Tibial nerve (tissue), 4 donors: ENCODE results near the gene CPNE4. TPM values are rescaled to one million over a fixed set of nuclear protein-coding genes. Genes with fewer than 3 reads are reported as not detected.

ENCODE experiments used
- DNase-seq, 2 donors: peaks; one replicate each; pipeline ENCODE4 v3.0.0-alpha.2; 2019; ENCODE audit warnings: low spot score in 2 of 2
- H3K27ac ChIP-seq, 4 donors: fragments of 200-600 bp; sonication (generic) in 3 of 4; one replicate each; pipeline ENCODE4 v1.5.1; 2017 to 2019; ENCODE audit warnings: mild to moderate bottlenecking in 1 of 4
- H3K27me3 ChIP-seq, 2 donors: fragments of 200-600 bp; sonication (generic) in 1 of 2; one replicate each; pipeline versions ENCODE4 v1.5.1 to v1.6.0; 2017 to 2019
- H3K36me3 ChIP-seq, 3 donors: fragments of 200-600 bp; sonication (generic); one replicate each; pipeline ENCODE4 v1.5.1; 2018 to 2019
- H3K4me1 ChIP-seq, 4 donors: fragments of 200-600 bp; sonication (generic) in 3 of 4; one replicate each; pipeline ENCODE4 v1.5.1; 2017 to 2019
- H3K4me3 ChIP-seq, 4 donors: fragments of 200-600 bp; sonication (generic) in 3 of 4; one replicate each; pipeline ENCODE4 v1.5.1; 2017 to 2019; ENCODE audit warnings: mild to moderate bottlenecking in 1 of 4, moderate library complexity in 1 of 4
- H3K9me3 ChIP-seq, 4 donors: fragments of 200-600 bp; sonication (generic) in 3 of 4; one replicate each; pipeline ENCODE4 v1.5.1; 2017 to 2019
- CTCF ChIP-seq, 5 experiments: fragments of 200-600 bp in 3 of 5; fragments of 450-650 bp in 2 of 5; sonication (generic) in 3 of 5; IDR thresholded peaks; one replicate each; pipeline ENCODE4 v1.5.1; 2016 to 2019; ENCODE audit warnings: antibody characterized with exemption in 5 of 5, mild to moderate bottlenecking in 3 of 5, moderate library complexity in 2 of 5
- EP300 ChIP-seq, 2 donors: sonication (generic); formaldehyde crosslinking; IDR thresholded peaks; one replicate each; pipeline ENCODE4 v1.6.1; 2017; ENCODE audit warnings: antibody characterized with exemption in 2 of 2, mild to moderate bottlenecking in 1 of 2
- POLR2A ChIP-seq, 2 donors: fragments of 450-650 bp; IDR thresholded peaks; one replicate each; pipeline ENCODE4 v1.6.1; 2017; ENCODE audit warnings: antibody characterized with exemption in 2 of 2, mild to moderate bottlenecking in 2 of 2, moderate library complexity in 2 of 2
- WGBS, 2 donors: methylation state at CpG; one replicate each; pipeline ENCODE4 v1.1.5; 2018; 5-methylcytosine and 5-hydroxymethylcytosine counted together
- total RNA-seq, 4 donors: library from RNA; depleted of rRNA; stranded (reverse); fragments of >200 nt; gene quantifications; one replicate each; pipeline ENCODE4 v1.1.0, GENCODE V29; 2016

Gene CPNE4
- total RNA-seq, 4 donors from 2014 or later = 0.20 TPM; not detected in 3

GRCh38 chr3:131561511-131561910 is 473.3 kb downstream of the CPNE4 start:
- TF ChIP-seq CTCF (IDR thresholded peaks at IDR 0.05) (no peak), POLR2A (IDR thresholded peaks at IDR 0.05) (no peak), EP300 (IDR thresholded peaks at IDR 0.05) (no peak)
- peaks cover 0 to 5% (median 0%) of the 10 kb centered on the region in 4 donors for H3K4me1 ChIP-seq

GRCh38 chr3:131560795-131561194 is 474.0 kb downstream of the CPNE4 start:
- Histone ChIP-seq H3K4me3 (no peak overlapping the region), H3K36me3 (no peaks in the 10 kb centered on the region), H3K27me3 (no peaks in the 10 kb centered on the region), H3K27ac (no peak overlapping the region), H3K9me3 (no peaks in the 10 kb centered on the region), H3K4me1 (peaks cover 0 to 5% (median 0%) of the 10 kb centered on the region in 4 donors)
- TF ChIP-seq EP300 (IDR thresholded peaks at IDR 0.05) (no peak), POLR2A (IDR thresholded peaks at IDR 0.05) (no peak), CTCF (IDR thresholded peaks at IDR 0.05) (no peak)
- DNase-seq = no peak
- WGBS, 2 donors = 90 to 91% methylated on average over 3 of the region's 3 CpGs

More at GRCh38 chr3:131561511-131561910, 473.3 kb downstream of the CPNE4 start:
- H3K27me3 ChIP-seq = no peaks in the 10 kb centered on the region
- H3K27ac ChIP-seq = no peak overlapping the region
- 10 to 17% methylated on average over 2 of the region's 2 CpGs for WGBS, 2 donors
- H3K4me3 ChIP-seq = no peak overlapping the region
- DNase-seq = no peak
- no peaks in the 10 kb centered on the region for H3K9me3 ChIP-seq
- no peaks in the 10 kb centered on the region for H3K36me3 ChIP-seq

GRCh38 chr3:131555456-131555855 is 479.4 kb downstream of the CPNE4 start:
- no peak overlapping the region for H3K27ac ChIP-seq
- H3K36me3 ChIP-seq = no peaks in the 10 kb centered on the region
- H3K4me3 ChIP-seq = no peak overlapping the region
- no peak for TF ChIP-seq EP300 (IDR thresholded peaks at IDR 0.05)
- TF ChIP-seq CTCF (IDR thresholded peaks at IDR 0.05) = no peak
- no peak for TF ChIP-seq POLR2A (IDR thresholded peaks at IDR 0.05)
- H3K27me3 ChIP-seq = no peaks in the 10 kb centered on the region
- DNase-seq = no peak
- 89 to 96% methylated on average over 2 of the region's 2 CpGs for WGBS, 2 donors
- no peaks in the 10 kb centered on the region for H3K4me1 ChIP-seq
- H3K9me3 ChIP-seq = no peaks in the 10 kb centered on the region

- no peak for TF ChIP-seq POLR2A (IDR thresholded peaks at IDR 0.05)
- no peak for TF ChIP-seq EP300 (IDR thresholded peaks at IDR 0.05)
- TF ChIP-seq CTCF (IDR thresholded peaks at IDR 0.05) = no peak
- H3K4me3 ChIP-seq = no peak overlapping the region
- H3K36me3 ChIP-seq = no peaks in the 10 kb centered on the region
- WGBS, 2 donors = 86 to 92% methylated on average over 3 of the region's 3 CpGs
- no peaks in the 10 kb centered on the region for H3K27me3 ChIP-seq
- no peaks in the 10 kb centered on the region for H3K4me1 ChIP-seq
- no peaks in the 10 kb centered on the region for H3K9me3 ChIP-seq
- no peak for DNase-seq
- no peak overlapping the region for H3K27ac ChIP-seq
Observed at GRCh38 chr3:131553495-131554247, 481.1 kb downstream of the CPNE4 start.

- no peaks in the 10 kb centered on the region for H3K36me3 ChIP-seq
- no peak overlapping the region for H3K27ac ChIP-seq
- no peak overlapping the region for H3K4me3 ChIP-seq
- WGBS, 2 donors = 44 to 52% methylated on average over 4 of the region's 4 CpGs
- no peaks in the 10 kb centered on the region for H3K4me1 ChIP-seq
- DNase-seq = no peak
- TF ChIP-seq CTCF (IDR thresholded peaks at IDR 0.05) (no peak), POLR2A (IDR thresholded peaks at IDR 0.05) (no peak), EP300 (IDR thresholded peaks at IDR 0.05) (no peak)
- no peaks in the 10 kb centered on the region for H3K27me3 ChIP-seq
- no peaks in the 10 kb centered on the region for H3K9me3 ChIP-seq
Observed at GRCh38 chr3:131551761-131552160, 483.1 kb downstream of the CPNE4 start.
